ENCODE results near the gene ARPC3. TPM values are rescaled to one million over a fixed set of nuclear protein-coding genes. Genes with fewer than 3 reads are reported as not detected.
"Not testable (repeated sequence)": the region's sequence is repeated elsewhere in the genome, so short reads cannot be mapped to it uniquely, and the experiment has no call there.

Gene ARPC3
- polyA plus RNA-seq, 3 donors = 133 to 1,727 (median 1,716) TPM

DNA sequence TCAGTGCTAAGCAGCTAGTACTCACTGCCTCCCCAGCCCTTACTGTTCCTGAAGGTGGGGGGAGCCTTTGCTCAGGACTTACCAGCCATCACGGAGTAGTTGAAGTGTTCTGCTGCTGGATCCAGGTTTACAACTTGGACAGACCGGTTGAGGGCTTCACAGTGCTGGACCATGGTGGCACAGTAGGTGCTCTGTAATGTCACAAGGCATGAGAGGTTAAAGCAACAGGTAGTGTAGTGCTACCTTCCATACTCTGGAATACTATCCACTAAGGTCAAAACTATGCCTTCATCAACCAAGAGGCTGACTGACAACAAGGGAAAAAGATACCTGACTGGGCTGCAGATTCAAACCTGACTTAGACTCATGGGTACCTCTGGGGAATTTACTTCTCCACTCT, 14.9 kb upstream of the ARPC3 start:
- no peaks in the 10 kb centered on the region for H3K9me3 ChIP-seq (replicated peaks in 1 of 2; ENCODE audit: control insufficient read depth in 1 of 2, insufficient read depth in 1 of 2, low read length in 2 of 2)

GRCh38 chr12:110461189-110461588, 11.1 kb upstream of the ARPC3 start:
- intact Hi-C loops (cut with micrococcal nuclease); DNase-seq; H3K4me3 Mint-ChIP-seq; H3K27me3 ChIP-seq (ENCODE audit: control insufficient read depth in 2 of 2, insufficient read depth in 2 of 2, low read length in 2 of 2); H3K9me3 ChIP-seq (replicated peaks in 1 of 2; ENCODE audit: control insufficient read depth in 1 of 2, insufficient read depth in 1 of 2, low read length in 2 of 2); H2AFZ ChIP-seq (ENCODE audit: insufficient read depth, low read depth, low read length, poor library complexity, severe bottlenecking); H3K27me3 Mint-ChIP-seq (ENCODE audit: low read depth in 3 of 3); H3K4me2 ChIP-seq (replicated peaks; ENCODE audit: extremely low read depth, low read length, poor library complexity, severe bottlenecking); H3K9ac ChIP-seq (ENCODE audit: insufficient read depth, low read length, poor library complexity, severe bottlenecking); H3K9me3 Mint-ChIP-seq; H3K4me3 ChIP-seq (replicated peaks in 1 of 3; ENCODE audit: low read depth in 2 of 3, low read length in 3 of 3); H4K20me1 ChIP-seq (ENCODE audit: insufficient read depth, low read length); H3K27ac ChIP-seq (ENCODE audit: low read depth in 1 of 2, low read length in 2 of 2): not testable (repeated sequence)
- Mint-ChIP-seq H3K27ac (peak overlapping the region in 3 of 7 donors; percentile 2 to 57 (median 36)), H3K36me3 (peaks cover 44 to 73% of the 10 kb centered on the region in 2 donors), H3K4me1 (peaks cover 19% of the 10 kb centered on the region)
- H3K36me3 ChIP-seq (replicated peaks in 1 of 2; ENCODE audit: control insufficient read depth in 1 of 2, insufficient read depth in 2 of 2, low read length in 2 of 2) = peaks cover 45 to 66% of the 10 kb centered on the region in 2 donors
- H3K79me2 ChIP-seq (ENCODE audit: insufficient read depth, low read length) = peaks cover 76% of the 10 kb centered on the region
- H3K4me1 ChIP-seq (ENCODE audit: control insufficient read depth in 1 of 2, insufficient read depth in 2 of 2, low read length in 2 of 2) = peaks cover 19 to 20% of the 10 kb centered on the region in 2 donors
- 100% methylated on average over 2 of the region's 5 CpGs for WGBS (ENCODE audit: insufficient coverage)

More for the DNA sequence above, 14.9 kb upstream of the ARPC3 start:
- DNase-seq = no peak
- peaks cover 0 to 2% (median 0%) of the 10 kb centered on the region in 7 donors for H3K9me3 Mint-ChIP-seq
- intact Hi-C loops (cut with micrococcal nuclease) = loop anchor here (5.0 kb wide), 2 partner anchors 37 to 142 kb away; partner anchors contain the start of genes RAD9B (in 1 of the 2) and VPS29 (in 1 of the 2)
- Histone ChIP-seq H3K36me3 (replicated peaks in 1 of 2; ENCODE audit: control insufficient read depth in 1 of 2, insufficient read depth in 2 of 2, low read length in 2 of 2) (peaks cover 35 to 52% of the 10 kb centered on the region in 2 donors), H3K27ac (ENCODE audit: low read depth in 1 of 2, low read length in 2 of 2) (peak overlapping the region in 1 of 2 donors; percentile 31), H3K4me3 (replicated peaks in 1 of 3; ENCODE audit: low read depth in 2 of 3, low read length in 3 of 3) (no peak overlapping the region), H3K9ac (ENCODE audit: insufficient read depth, low read length, poor library complexity, severe bottlenecking) (no peak overlapping the region), H3K79me2 (ENCODE audit: insufficient read depth, low read length) (peaks cover 84% of the 10 kb centered on the region), H3K4me2 (replicated peaks; ENCODE audit: extremely low read depth, low read length, poor library complexity, severe bottlenecking) (no peak overlapping the region), H2AFZ (ENCODE audit: insufficient read depth, low read depth, low read length, poor library complexity, severe bottlenecking) (no peak overlapping the region), H3K4me1 (ENCODE audit: control insufficient read depth in 1 of 2, insufficient read depth in 2 of 2, low read length in 2 of 2) (peaks cover 23 to 32% of the 10 kb centered on the region in 2 donors), H3K27me3 (ENCODE audit: control insufficient read depth in 2 of 2, insufficient read depth in 2 of 2, low read length in 2 of 2) (no peaks in the 10 kb centered on the region), H4K20me1 (ENCODE audit: insufficient read depth, low read length) (no peaks in the 10 kb centered on the region)
- WGBS (ENCODE audit: insufficient coverage) = 100% methylated on average over 2 of the region's 2 CpGs
- peaks cover 24% of the 10 kb centered on the region for H3K4me1 Mint-ChIP-seq
- peak overlapping the region in 1 of 7 donors; percentile 71 for H3K27ac Mint-ChIP-seq
- TF ChIP-seq, protein P1, sequence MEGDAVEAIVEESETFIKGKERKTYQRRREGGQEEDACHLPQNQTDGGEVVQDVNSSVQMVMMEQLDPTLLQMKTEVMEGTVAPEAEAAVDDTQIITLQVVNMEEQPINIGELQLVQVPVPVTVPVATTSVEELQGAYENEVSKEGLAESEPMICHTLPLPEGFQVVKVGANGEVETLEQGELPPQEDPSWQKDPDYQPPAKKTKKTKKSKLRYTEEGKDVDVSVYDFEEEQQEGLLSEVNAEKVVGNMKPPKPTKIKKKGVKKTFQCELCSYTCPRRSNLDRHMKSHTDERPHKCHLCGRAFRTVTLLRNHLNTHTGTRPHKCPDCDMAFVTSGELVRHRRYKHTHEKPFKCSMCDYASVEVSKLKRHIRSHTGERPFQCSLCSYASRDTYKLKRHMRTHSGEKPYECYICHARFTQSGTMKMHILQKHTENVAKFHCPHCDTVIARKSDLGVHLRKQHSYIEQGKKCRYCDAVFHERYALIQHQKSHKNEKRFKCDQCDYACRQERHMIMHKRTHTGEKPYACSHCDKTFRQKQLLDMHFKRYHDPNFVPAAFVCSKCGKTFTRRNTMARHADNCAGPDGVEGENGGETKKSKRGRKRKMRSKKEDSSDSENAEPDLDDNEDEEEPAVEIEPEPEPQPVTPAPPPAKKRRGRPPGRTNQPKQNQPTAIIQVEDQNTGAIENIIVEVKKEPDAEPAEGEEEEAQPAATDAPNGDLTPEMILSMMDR (IDR thresholded peaks at IDR 0.05) = no peak
- peaks cover 0 to 1% (median 0%) of the 10 kb centered on the region in 3 donors for H3K27me3 Mint-ChIP-seq (ENCODE audit: low read depth in 3 of 3)
- H3K4me3 Mint-ChIP-seq = no peak overlapping the region
- peaks cover 39 to 55% of the 10 kb centered on the region in 2 donors for H3K36me3 Mint-ChIP-seq
